ENCODE measurements around the gene ACOT8. TPM values are rescaled to one million over a fixed set of nuclear protein-coding genes. Genes with fewer than 3 reads are reported as not detected.

Gene ACOT8
- total and polyA plus RNA-seq, 7 donors: 28.5 to 131 (median 42.5) TPM

- intact Hi-C loops (cut with DNase I): no loop called here
- Histone ChIP-seq H3K9me3 (no peaks in the 10 kb centered on the region), H3K4me3 (no peak overlapping the region), H3K27ac (no peak overlapping the region), H3K36me3 (peaks cover 17 to 88% (median 31%) of the 10 kb centered on the region in 4 donors), H3K27me3 (no peaks in the 10 kb centered on the region), H3K4me1 (peaks cover 0 to 17% (median 11%) of the 10 kb centered on the region in 4 donors)
- no peak for DNase-seq
- 93 to 94% methylated on average over 14 of the region's 14 CpGs for WGBS, 2 donors
- TF ChIP-seq POLR2A (IDR thresholded peaks at IDR 0.05) (no peak), POLR2AphosphoS5 (IDR thresholded peaks at IDR 0.05) (no peak), EP300 (IDR thresholded peaks at IDR 0.05) (no peak), CTCF (IDR thresholded peaks at IDR 0.05) (no peak)
These were observed 39.5 kb upstream of the ACOT8 start for GRCh38 chr20:45896641-45897161.

- H3K4me1 ChIP-seq: peaks cover 0 to 32% (median 20%) of the 10 kb centered on the region in 4 donors
- no peaks in the 10 kb centered on the region for H3K27me3 ChIP-seq
- H3K27ac ChIP-seq: no peak overlapping the region
- 78 to 90% methylated on average over 12 of the region's 12 CpGs for WGBS, 2 donors
- TF ChIP-seq POLR2AphosphoS5 (IDR thresholded peaks at IDR 0.05): no peak
- TF ChIP-seq EP300 (IDR thresholded peaks at IDR 0.05): no peak
- TF ChIP-seq CTCF (IDR thresholded peaks at IDR 0.05): no peak
- no peaks in the 10 kb centered on the region for H3K9me3 ChIP-seq
- no peak for DNase-seq
- intact Hi-C loops (cut with DNase I): loop anchor here (5.0 kb wide), 1 partner anchor 62 kb away; the partner anchor contains the start of gene SNX21
- peaks cover 17 to 75% (median 31%) of the 10 kb centered on the region in 4 donors for H3K36me3 ChIP-seq
- H3K4me3 ChIP-seq: no peak overlapping the region
These were observed 37.6 kb upstream of the ACOT8 start for GRCh38 chr20:45894797-45895196.

- no peak overlapping the region for H3K4me3 ChIP-seq
- H3K27ac ChIP-seq: no peak overlapping the region
- H3K9me3 ChIP-seq: no peaks in the 10 kb centered on the region
- peaks cover 0 to 40% (median 29%) of the 10 kb centered on the region in 4 donors for H3K4me1 ChIP-seq
- DNase-seq: no peak
- H3K36me3 ChIP-seq: peaks cover 17 to 66% (median 31%) of the 10 kb centered on the region in 4 donors
- TF ChIP-seq CTCF (IDR thresholded peaks at IDR 0.05) (no peak), POLR2AphosphoS5 (IDR thresholded peaks at IDR 0.05) (no peak), POLR2A (IDR thresholded peaks at IDR 0.05) (no peak), EP300 (IDR thresholded peaks at IDR 0.05) (no peak)
- intact Hi-C loops (cut with DNase I): loop anchor here (5.0 kb wide), 1 partner anchor 62 kb away; the partner anchor contains the start of gene SNX21
- WGBS, 2 donors: 93 to 94% methylated on average over 4 of the region's 4 CpGs
- no peaks in the 10 kb centered on the region for H3K27me3 ChIP-seq
These were observed 36.6 kb upstream of the ACOT8 start for GRCh38 chr20:45893831-45894230.

GRCh38 chr20:45892828-45893500 is 35.8 kb upstream of the ACOT8 start:
- Histone ChIP-seq H3K36me3 (peaks cover 17 to 57% (median 31%) of the 10 kb centered on the region in 4 donors), H3K4me1 (peaks cover 0 to 40% (median 29%) of the 10 kb centered on the region in 4 donors), H3K27me3 (no peaks in the 10 kb centered on the region), H3K9me3 (no peaks in the 10 kb centered on the region), H3K27ac (no peak overlapping the region), H3K4me3 (no peak overlapping the region)
- intact Hi-C loops (cut with DNase I): loop anchor here (5.0 kb wide), 1 partner anchor 61 kb away; the partner anchor contains the start of gene SNX21
- 25 to 51% methylated on average over 4 of the region's 4 CpGs for WGBS, 2 donors
- no peak for DNase-seq
- TF ChIP-seq POLR2A (IDR thresholded peaks at IDR 0.05) (no peak), EP300 (IDR thresholded peaks at IDR 0.05) (no peak), POLR2AphosphoS5 (IDR thresholded peaks at IDR 0.05) (peak in 1 of 4 donors; percentile 5), CTCF (IDR thresholded peaks at IDR 0.05) (no peak)
